Effector memory CD4-positive, alpha-beta T cell (primary cell): Measurements from ENCODE around the gene LPCAT4.
"Not testable (repeated sequence)": the region's sequence is repeated elsewhere in the genome, so short reads cannot be mapped to it uniquely, and the experiment has no call there.

Experiments used
- DNase-seq, 3 donors: peaks; one replicate each; pipeline ENCODE4 v3.0.0-alpha.2; 2020
- H3K27ac ChIP-seq: 2 replicates; pipeline ENCODE4 v1.7.0; 2013; ENCODE audit warnings: mild to moderate bottlenecking, low read length, moderate library complexity; ENCODE audit not compliant: insufficient read depth, poor library complexity, severe bottlenecking
- H3K27me3 ChIP-seq: replicated peaks from 2 replicates; pipeline ENCODE4 v1.7.0; 2013; ENCODE audit warnings: mild to moderate bottlenecking, low read length; ENCODE audit not compliant: insufficient read depth, control insufficient read depth, poor library complexity, severe bottlenecking
- H3K36me3 ChIP-seq: 2 replicates; pipeline ENCODE4 v1.7.0; 2013; ENCODE audit warnings: mild to moderate bottlenecking, low read length, moderate library complexity; ENCODE audit not compliant: control insufficient read depth, insufficient read depth
- H3K4me1 ChIP-seq: 2 replicates; pipeline ENCODE4 v1.7.0; 2013; ENCODE audit warnings: low read length, mild to moderate bottlenecking; ENCODE audit not compliant: control insufficient read depth, insufficient read depth, poor library complexity, severe bottlenecking
- H3K4me3 ChIP-seq: 2 replicates; pipeline ENCODE4 v1.7.0; 2013; ENCODE audit warnings: low read length, low read depth, mild to moderate bottlenecking; ENCODE audit not compliant: insufficient read depth, poor library complexity, severe bottlenecking
- H3K9me3 ChIP-seq: 2 replicates; pipeline ENCODE4 v1.7.0; 2013; ENCODE audit warnings: mild to moderate bottlenecking, low read length, moderate library complexity; ENCODE audit not compliant: control insufficient read depth
- total RNA-seq, 3 donors: gene quantifications; one replicate each; lab custom pipeline; 2026; lab: John Stamatoyannopoulos, UW

LPCAT4 gene
- 32.2 to 47.1 (median 40.7) reads per million in 3 donors for total RNA-seq

- no peaks in the 10 kb centered on the region for H3K27me3 ChIP-seq
- peaks cover 19% of the 10 kb centered on the region for H3K4me1 ChIP-seq
- H3K27ac ChIP-seq = peak within 1 kb of the TSS; percentile 90
- DNase-seq = peak; percentile 78 to 86 (median 81)
- peaks cover 11% of the 10 kb centered on the region for H3K36me3 ChIP-seq
- H3K4me3 ChIP-seq = peak within 1 kb of the TSS; percentile 89
- no peaks in the 10 kb centered on the region for H3K9me3 ChIP-seq
These were observed at the start of gene LPCAT4 for GRCh38 chr15:34367101-34368081. TSS of gene LPCAT4 (minus strand) at chr15:34367196. CDS start at chr15:34367100, 96 bp downstream.

- not testable (repeated sequence) for DNase-seq, H3K9me3 ChIP-seq
These were observed 42.5 kb upstream of the LPCAT4 start for GRCh38 chr15:34409511-34409910.

GRCh38 chr15:34408973-34409372 lies 42.0 kb upstream of the LPCAT4 start:
- not testable (repeated sequence) for H3K4me3 ChIP-seq, H3K27me3 ChIP-seq, DNase-seq, H3K9me3 ChIP-seq, H3K36me3 ChIP-seq, H3K4me1 ChIP-seq, H3K27ac ChIP-seq

More at GRCh38 chr15:34409511-34409910, 42.5 kb upstream of the LPCAT4 start:
- not testable (repeated sequence) for H3K4me3 ChIP-seq, H3K36me3 ChIP-seq, H3K4me1 ChIP-seq, H3K27ac ChIP-seq, H3K27me3 ChIP-seq

GRCh38 chr15:34403899-34404298 lies 36.9 kb upstream of the LPCAT4 start:
- H3K27ac ChIP-seq, H3K4me3 ChIP-seq, H3K4me1 ChIP-seq, H3K9me3 ChIP-seq, H3K27me3 ChIP-seq, H3K36me3 ChIP-seq, DNase-seq: not testable (repeated sequence)

GRCh38 chr15:34403160-34403598 lies 36.2 kb upstream of the LPCAT4 start:
- H3K4me1 ChIP-seq, H3K27me3 ChIP-seq, DNase-seq: not testable (repeated sequence)

GRCh38 chr15:34397637-34398259 lies 30.8 kb upstream of the LPCAT4 start:
- not testable (repeated sequence) for H3K4me1 ChIP-seq, H3K36me3 ChIP-seq, H3K9me3 ChIP-seq, H3K4me3 ChIP-seq, H3K27ac ChIP-seq, DNase-seq, H3K27me3 ChIP-seq

More at GRCh38 chr15:34403160-34403598, 36.2 kb upstream of the LPCAT4 start:
- not testable (repeated sequence) for H3K27ac ChIP-seq, H3K4me3 ChIP-seq, H3K9me3 ChIP-seq, H3K36me3 ChIP-seq

GRCh38 chr15:34392981-34393380 lies 26.0 kb upstream of the LPCAT4 start:
- H3K4me1 ChIP-seq, H3K4me3 ChIP-seq, H3K9me3 ChIP-seq, H3K27ac ChIP-seq, H3K27me3 ChIP-seq, H3K36me3 ChIP-seq, DNase-seq: not testable (repeated sequence)

GRCh38 chr15:34389594-34390086 lies 22.6 kb upstream of the LPCAT4 start:
- H3K4me3 ChIP-seq, H3K27ac ChIP-seq, DNase-seq, H3K4me1 ChIP-seq, H3K27me3 ChIP-seq, H3K36me3 ChIP-seq, H3K9me3 ChIP-seq: not testable (repeated sequence)

- H3K4me3 ChIP-seq, H3K27ac ChIP-seq, H3K27me3 ChIP-seq, DNase-seq, H3K9me3 ChIP-seq, H3K4me1 ChIP-seq, H3K36me3 ChIP-seq: not testable (repeated sequence)
These were observed 15.0 kb upstream of the LPCAT4 start for GRCh38 chr15:34381829-34382521.
